GM06990 (cell line): Measurements from ENCODE around the gene HIVEP2.

Source experiments
- DNase-seq: peaks from one replicate; pipeline ENCODE4 v3.0.0-alpha.2; 2011; ENCODE audit not compliant: insufficient read length; ENCODE audit errors: extremely low read depth
- H3K27me3 ChIP-seq: replicated peaks from 2 replicates; pipeline ENCODE4 v1.6.0; 2011; ENCODE audit warnings: low read length; ENCODE audit not compliant: control insufficient read depth, insufficient read depth
- H3K36me3 ChIP-seq: 2 replicates; pipeline ENCODE4 v1.5.1; 2011; ENCODE audit warnings: low read length; ENCODE audit not compliant: control insufficient read depth, insufficient read depth
- H3K4me3 ChIP-seq: replicated peaks from 2 replicates; pipeline ENCODE4 v1.5.1; 2011; ENCODE audit warnings: low read depth, mild to moderate bottlenecking, control low read depth, low read length
- TF ChIP-seq, protein P1 (sequence below): IDR thresholded peaks from 2 replicates; pipeline ENCODE4 v1.5.1; 2011; ENCODE audit warnings: low read length, control low read depth, mild to moderate bottlenecking, inconsistent platforms; ENCODE audit not compliant: insufficient read depth, poor library complexity, severe bottlenecking

Gene HIVEP2

DNA sequence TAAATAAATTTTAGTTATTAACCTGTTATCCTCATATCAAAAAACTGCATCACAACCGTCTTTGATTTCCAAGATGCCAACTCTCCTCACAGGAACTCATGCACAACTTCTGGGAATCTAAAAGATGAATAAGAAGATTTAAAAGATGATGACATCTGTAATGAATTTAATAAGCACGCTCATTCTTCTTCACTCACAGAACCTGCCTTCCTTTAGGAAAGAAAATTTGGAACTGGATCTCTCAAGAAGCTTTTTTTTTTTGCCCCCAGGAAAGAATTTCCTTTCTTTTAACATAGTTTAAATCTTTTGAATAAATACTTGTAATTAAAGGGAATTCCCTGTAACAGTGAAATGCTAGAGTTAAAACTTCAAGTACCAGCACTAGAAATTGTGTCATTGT is 161.5 kb downstream of the HIVEP2 start:
- no peaks in the 10 kb centered on the region; the same call in 1 of the 2 replicates for H3K36me3 ChIP-seq
- no peak overlapping the region for H3K4me3 ChIP-seq
- no peak for DNase-seq
- H3K27me3 ChIP-seq: no peaks in the 10 kb centered on the region
- TF ChIP-seq, protein P1, sequence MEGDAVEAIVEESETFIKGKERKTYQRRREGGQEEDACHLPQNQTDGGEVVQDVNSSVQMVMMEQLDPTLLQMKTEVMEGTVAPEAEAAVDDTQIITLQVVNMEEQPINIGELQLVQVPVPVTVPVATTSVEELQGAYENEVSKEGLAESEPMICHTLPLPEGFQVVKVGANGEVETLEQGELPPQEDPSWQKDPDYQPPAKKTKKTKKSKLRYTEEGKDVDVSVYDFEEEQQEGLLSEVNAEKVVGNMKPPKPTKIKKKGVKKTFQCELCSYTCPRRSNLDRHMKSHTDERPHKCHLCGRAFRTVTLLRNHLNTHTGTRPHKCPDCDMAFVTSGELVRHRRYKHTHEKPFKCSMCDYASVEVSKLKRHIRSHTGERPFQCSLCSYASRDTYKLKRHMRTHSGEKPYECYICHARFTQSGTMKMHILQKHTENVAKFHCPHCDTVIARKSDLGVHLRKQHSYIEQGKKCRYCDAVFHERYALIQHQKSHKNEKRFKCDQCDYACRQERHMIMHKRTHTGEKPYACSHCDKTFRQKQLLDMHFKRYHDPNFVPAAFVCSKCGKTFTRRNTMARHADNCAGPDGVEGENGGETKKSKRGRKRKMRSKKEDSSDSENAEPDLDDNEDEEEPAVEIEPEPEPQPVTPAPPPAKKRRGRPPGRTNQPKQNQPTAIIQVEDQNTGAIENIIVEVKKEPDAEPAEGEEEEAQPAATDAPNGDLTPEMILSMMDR: no peak

DNA sequence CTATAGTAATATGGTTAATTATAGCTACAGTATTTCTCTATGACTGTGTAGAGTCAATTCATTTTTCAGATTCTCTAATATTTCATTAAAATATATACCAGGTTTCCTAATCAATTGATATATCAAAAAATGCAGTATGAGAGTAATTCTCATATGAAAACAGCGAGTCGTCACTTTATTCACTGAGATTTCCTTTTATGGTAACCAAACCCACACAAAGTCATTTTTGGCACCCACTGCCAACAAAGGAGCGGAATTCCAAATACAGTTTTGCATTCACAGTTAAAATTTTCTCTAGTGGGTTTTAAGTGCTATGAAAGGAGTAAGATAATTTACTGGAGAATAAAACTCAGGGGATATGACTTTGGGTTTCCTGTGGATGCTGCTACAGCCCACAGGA is 163.8 kb downstream of the HIVEP2 start:
- Histone ChIP-seq H3K36me3 (no peaks in the 10 kb centered on the region; the same call in 1 of the 2 replicates), H3K27me3 (no peaks in the 10 kb centered on the region), H3K4me3 (no peak overlapping the region)
- TF ChIP-seq, protein P1: no peak
- no peak for DNase-seq

DNA sequence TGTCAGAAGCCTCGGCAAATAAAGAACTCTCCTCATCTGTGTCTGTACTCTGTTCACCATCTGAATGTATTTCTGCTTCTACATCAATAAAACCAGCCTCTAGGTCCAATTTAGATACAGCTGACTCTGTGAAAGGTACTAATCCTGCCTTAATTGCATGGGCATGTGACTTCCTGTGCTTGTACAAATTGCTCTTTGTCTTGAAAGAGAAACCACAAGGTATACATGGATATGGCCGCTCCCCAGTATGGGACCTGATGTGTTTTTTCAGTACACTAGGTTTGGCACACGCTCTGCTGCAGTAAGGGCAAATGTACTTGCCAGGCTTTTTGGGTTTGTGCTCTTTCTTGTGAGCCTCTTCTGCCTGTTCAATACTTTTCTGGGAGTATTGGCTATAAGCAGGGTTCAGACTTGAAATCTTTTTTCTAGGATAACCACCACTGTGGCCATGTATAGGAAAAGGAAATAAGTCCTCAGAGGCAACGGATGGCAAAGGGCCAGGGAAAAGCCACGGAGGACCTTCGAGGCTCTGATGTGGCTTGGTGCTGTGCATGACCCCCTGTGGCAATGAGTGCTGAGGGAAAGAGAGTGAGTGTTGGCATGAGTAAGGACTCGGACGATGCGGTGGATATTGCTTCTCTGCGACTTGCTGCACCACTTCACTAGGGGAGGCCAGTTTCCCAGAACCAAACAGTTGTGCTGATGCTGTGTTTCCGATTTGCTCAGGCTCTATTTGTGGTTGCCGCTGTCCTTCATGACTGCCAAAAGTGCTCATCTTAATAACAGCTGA is 170.9 kb downstream of the HIVEP2 start:
- DNase-seq: no peak
- H3K4me3 ChIP-seq: no peak overlapping the region
- H3K36me3 ChIP-seq: peaks cover 35% of the 10 kb centered on the region
- TF ChIP-seq, protein P1: no peak
- no peaks in the 10 kb centered on the region for H3K27me3 ChIP-seq

DNA sequence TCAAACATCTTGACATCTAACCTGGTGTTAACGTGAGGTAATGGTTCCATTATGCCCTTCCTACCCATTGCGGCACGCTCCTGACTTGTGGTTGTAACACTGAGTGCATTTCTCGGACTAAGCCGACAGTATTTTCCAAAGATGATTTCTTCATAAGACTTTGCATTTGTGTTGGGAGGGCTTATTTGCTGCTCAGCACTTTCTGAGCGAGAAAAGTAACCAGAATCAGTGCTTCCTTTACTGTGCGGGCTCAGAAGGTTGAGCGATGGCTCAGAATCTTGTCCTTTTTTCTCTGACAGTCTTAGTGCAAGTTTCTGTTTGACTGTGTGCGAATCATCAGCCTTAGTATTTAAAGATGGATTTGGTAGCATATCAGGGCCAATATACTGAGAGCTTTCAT is 171.7 kb downstream of the HIVEP2 start:
- DNase-seq: no peak
- TF ChIP-seq, protein P1: no peak
- Histone ChIP-seq H3K36me3 (peaks cover 35% of the 10 kb centered on the region), H3K4me3 (no peak overlapping the region), H3K27me3 (no peaks in the 10 kb centered on the region)

DNA sequence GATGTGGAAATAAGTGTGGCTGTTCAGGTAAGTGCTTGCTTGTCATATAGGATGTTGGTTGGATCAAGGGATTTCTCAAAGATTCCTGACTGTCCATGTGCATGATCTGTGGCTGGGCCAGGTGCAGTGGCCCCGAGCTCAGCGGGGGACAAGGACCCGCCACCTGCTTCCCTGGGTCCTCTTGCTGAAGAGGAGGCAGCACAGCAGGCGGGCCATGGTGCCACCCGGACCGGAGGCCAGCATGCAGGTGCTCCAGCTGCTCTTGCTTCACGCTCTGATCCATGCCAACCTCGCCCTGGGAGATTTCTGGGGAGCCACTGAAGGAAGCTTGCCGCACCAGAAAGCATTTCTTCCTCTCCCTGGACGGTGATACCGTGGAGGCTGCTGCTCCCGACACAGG is 173.8 kb downstream of the HIVEP2 start:
- peaks cover 37% of the 10 kb centered on the region for H3K36me3 ChIP-seq
- H3K4me3 ChIP-seq: no peak overlapping the region
- TF ChIP-seq, protein P1: no peak
- H3K27me3 ChIP-seq: no peaks in the 10 kb centered on the region
- DNase-seq: no peak
